Measurements from ENCODE around the gene LTBP1. TPM values are rescaled to one million over a fixed set of nuclear protein-coding genes. Genes with fewer than 3 reads are reported as not detected.

LTBP1 gene
- total and polyA plus RNA-seq, 2 of the 13 experiments (the other 11 are each of a cell fraction or from before 2014, with no cell fraction given) = 0.12 to 0.22 TPM

GRCh38 chr2:33139949-33140348, 193.2 kb downstream of the LTBP1 start:
- CTCF ChIA-PET (ENCODE audit: low intra/inter-chr PET ratio, low total read pairs) = no interaction called here
- intact Hi-C loops (cut with micrococcal nuclease; ENCODE audit: unreplicated experiment) (loop anchor here (10.0 kb wide), 1 partner anchor 235 kb away; no protein-coding TSS in a partner anchor), in situ Hi-C loops (cut with HindIII; ENCODE audit: extremely low pct_ligation_motif_present, low pct_unique_long_range_greater_than_20kb) (no loop called here)
- no peak overlapping the region for H3K4me2 ChIP-seq (ENCODE audit: low read depth, low read length)
- BruUV-seq (replicated peaks) = no TSS peak
- FAIRE-seq (no peak), ATAC-seq (no peak), DNase-seq (ENCODE audit: low spot score) (no peak)
- H3K36me3 ChIP-seq (replicated peaks in 1 of 2; ENCODE audit: control insufficient read depth in 1 of 2, insufficient read depth in 2 of 2, low read length in 2 of 2) = no peaks in the 10 kb centered on the region
- POLR2A ChIA-PET = no interaction called here
- WGBS (ENCODE audit: low lambda C conversion rate) = 13% methylated on average over 4 of the region's 4 CpGs
- H3K27ac ChIP-seq (ENCODE audit: extremely low read length, insufficient read depth, low read length) = no peak overlapping the region
- no peaks in the 10 kb centered on the region for H3K9me3 ChIP-seq (ENCODE audit: low read length)
- H3K9ac ChIP-seq (ENCODE audit: insufficient read depth, low read depth, low read length) = no peak overlapping the region
- H2AFZ ChIP-seq (ENCODE audit: low read length) = no peak overlapping the region
- no peaks in the 10 kb centered on the region for H3K79me2 ChIP-seq (ENCODE audit: insufficient read depth, low read length)
- no peaks in the 10 kb centered on the region for H3K4me1 ChIP-seq (ENCODE audit: insufficient read depth, low read length)
- TF ChIP-seq ZBTB42 (CRISPR knock-in tag; IDR thresholded peaks at IDR 0.05) = no peak
- TF ChIP-seq KAT2B (IDR thresholded peaks at IDR 0.05; ENCODE audit: borderline replicate concordance, low read depth, low read length) = no peak
- no peak for TF ChIP-seq THAP9 (CRISPR knock-in tag; IDR thresholded peaks at IDR 0.05; ENCODE audit: borderline replicate concordance)
- no peak for TF ChIP-seq RBFOX2 (IDR thresholded peaks at IDR 0.05; ENCODE audit: low read depth, low read length)
- no peak for TF ChIP-seq CHCHD3 (CRISPR knock-in tag; IDR thresholded peaks at IDR 0.05)
- no peak for TF ChIP-seq SNAPC4 (CRISPR knock-in tag; IDR thresholded peaks at IDR 0.05)
- no peak overlapping the region for H3K4me3 ChIP-seq (replicated peaks in 1 of 3; ENCODE audit: insufficient read depth in 1 of 3, low read depth in 2 of 3, low read length in 3 of 3)
- no peaks in the 10 kb centered on the region for H4K20me1 ChIP-seq (ENCODE audit: insufficient read depth, low read length)
- H3K27me3 ChIP-seq (ENCODE audit: control insufficient read depth in 1 of 2, insufficient read depth in 2 of 2, low read length in 2 of 2) = peaks cover 0 to 6% of the 10 kb centered on the region in 2 experiments; a peak in 2 of 5 replicates

Data from HepG2 (cell line).